Epithelial cell of esophagus (primary cell): ENCODE measurements around the gene SKAP1.

Experiments
- DNase-seq: peaks from one replicate; pipeline ENCODE4 v3.0.0; 2010; ENCODE audit warnings: low read depth
- H3K4me3 ChIP-seq: 2 replicates; pipeline ENCODE4 v1.5.1; 2011; ENCODE audit warnings: mild to moderate bottlenecking, low read length, control low read depth
- CTCF ChIP-seq: IDR thresholded peaks from 2 replicates; pipeline ENCODE4 v1.5.1; 2011; ENCODE audit warnings: low read depth, mild to moderate bottlenecking, low read length, control low read depth, inconsistent platforms; ENCODE audit not compliant: insufficient read depth; ENCODE audit errors: missing control alignments

Gene SKAP1

GRCh38 chr17:48137656-48138055, 292.4 kb downstream of the SKAP1 start:
- no peak overlapping the region for H3K4me3 ChIP-seq
- no peak for TF ChIP-seq CTCF
- no peak for DNase-seq

GRCh38 chr17:48134912-48135480, 295.0 kb downstream of the SKAP1 start:
- no peak for DNase-seq
- no peak overlapping the region for H3K4me3 ChIP-seq
- no peak for TF ChIP-seq CTCF

GRCh38 chr17:48132385-48132784, 297.6 kb downstream of the SKAP1 start:
- no peak overlapping the region for H3K4me3 ChIP-seq
- DNase-seq, result no peak
- no peak for TF ChIP-seq CTCF

GRCh38 chr17:48131216-48131824, 298.7 kb downstream of the SKAP1 start:
- DNase-seq, result peak; percentile 68

GRCh38 chr17:48129981-48130380, 300.0 kb downstream of the SKAP1 start:
- no peak overlapping the region for H3K4me3 ChIP-seq
- no peak for TF ChIP-seq CTCF
- DNase-seq, result no peak

More at GRCh38 chr17:48131216-48131824, 298.7 kb downstream of the SKAP1 start:
- peak; percentile 93 for TF ChIP-seq CTCF
- H3K4me3 ChIP-seq, result no peak overlapping the region

- DNase-seq, result no peak
- H3K4me3 ChIP-seq, result no peak overlapping the region
- TF ChIP-seq CTCF, result no peak
These were observed 301.6 kb downstream of the SKAP1 start for GRCh38 chr17:48128400-48128799.
